ENCODE results near the gene B3GNT2. TPM values are rescaled to one million over a fixed set of nuclear protein-coding genes. Genes with fewer than 3 reads are reported as not detected.

Gene B3GNT2
- polyA plus RNA-seq, 2 donors = 13.0 to 13.5 TPM

DNA sequence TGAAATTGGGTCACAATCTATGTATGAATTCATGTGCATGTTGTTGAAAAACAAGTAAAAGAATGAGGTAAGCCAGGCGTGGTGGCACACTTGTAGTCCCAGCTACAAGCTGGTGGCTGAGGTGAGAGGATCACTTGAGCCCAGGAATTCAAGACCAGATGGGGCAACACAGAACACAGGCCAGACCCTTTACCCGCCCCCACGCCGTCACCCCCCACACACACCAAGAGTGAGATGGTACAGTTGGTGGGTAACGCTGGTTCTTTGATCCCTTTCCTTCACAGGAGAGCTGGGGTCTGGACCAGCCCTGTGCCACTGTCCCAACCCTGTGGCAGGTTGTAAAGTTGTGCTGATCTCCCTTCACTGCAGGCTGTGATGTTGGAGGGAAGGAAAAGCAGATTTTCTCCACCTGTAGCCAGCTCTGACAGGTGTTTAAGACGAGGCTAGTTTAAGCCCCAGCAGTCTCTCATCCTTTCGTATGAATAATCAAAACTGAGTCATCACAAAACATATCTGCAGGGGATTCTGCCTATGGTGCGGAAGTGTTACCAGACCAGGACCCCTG lies 13.6 kb downstream of the B3GNT2 start:
- peaks cover 3 to 18% of the 10 kb centered on the region in 2 donors for H3K4me1 ChIP-seq (ENCODE audit: control insufficient read depth in 2 of 2, insufficient read depth in 2 of 2, low read length in 1 of 2)
- no peaks in the 10 kb centered on the region for H3K9me3 ChIP-seq (ENCODE audit: control insufficient read depth in 2 of 2, insufficient read depth in 1 of 2, low read depth in 1 of 2, low read length in 1 of 2)
- peaks cover 0 to 2% of the 10 kb centered on the region in 2 donors for H3K36me3 ChIP-seq (ENCODE audit: control insufficient read depth in 2 of 2, insufficient read depth in 2 of 2, low read length in 1 of 2)
- no peaks in the 10 kb centered on the region for H3K27me3 ChIP-seq (ENCODE audit: control insufficient read depth in 1 of 2, insufficient read depth in 2 of 2, low read length in 2 of 2)
- no peak overlapping the region for H3K27ac ChIP-seq (ENCODE audit: low read depth in 2 of 2, low read length in 1 of 2)
- H3K4me3 ChIP-seq (ENCODE audit: low read depth in 1 of 2, low read length in 2 of 2) = no peak overlapping the region
- WGBS, 2 donors = 75 to 87% methylated on average over 8 of the region's 8 CpGs

DNA sequence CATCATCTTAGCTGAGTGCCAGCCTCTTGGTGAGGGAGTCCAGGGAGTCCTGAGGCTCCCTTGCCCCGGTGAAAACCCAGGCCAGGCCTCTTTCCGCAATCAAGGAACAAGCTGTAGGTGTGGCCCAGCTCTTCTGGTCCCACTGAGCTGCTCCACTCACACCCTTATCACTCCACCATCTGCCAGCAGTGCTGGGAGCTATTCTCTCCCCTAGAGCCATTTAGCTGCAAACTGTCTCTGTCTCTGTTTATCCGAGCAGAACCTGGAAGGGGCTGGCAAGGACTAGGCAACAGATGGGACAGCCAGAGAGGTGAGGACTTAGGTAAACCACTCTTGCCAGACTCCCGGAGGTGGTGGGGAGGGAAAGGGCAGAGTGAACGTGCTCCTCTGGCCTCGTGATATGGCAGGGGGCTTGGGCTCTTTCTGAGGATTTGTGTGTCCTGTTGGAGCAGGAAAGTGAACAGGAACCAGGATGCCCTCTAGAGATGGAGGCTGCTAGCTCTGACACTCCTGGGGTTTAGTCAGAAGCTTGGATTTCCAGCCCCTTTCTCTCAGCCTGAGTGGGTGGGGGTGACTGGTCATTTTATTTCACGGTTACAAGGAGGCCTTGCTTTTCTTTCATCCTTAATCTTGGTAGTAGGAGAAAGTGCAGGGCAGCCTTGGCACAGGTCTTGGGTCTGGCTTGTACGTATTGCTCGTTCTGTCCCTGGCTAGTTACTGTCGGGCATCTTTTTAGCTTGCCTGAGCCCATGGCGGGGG lies 19.6 kb downstream of the B3GNT2 start:
- Histone ChIP-seq H3K9me3 (ENCODE audit: control insufficient read depth in 2 of 2, insufficient read depth in 1 of 2, low read depth in 1 of 2, low read length in 1 of 2) (no peaks in the 10 kb centered on the region), H3K27ac (ENCODE audit: low read depth in 2 of 2, low read length in 1 of 2) (no peak overlapping the region), H3K4me1 (ENCODE audit: control insufficient read depth in 2 of 2, insufficient read depth in 2 of 2, low read length in 1 of 2) (peaks cover 2 to 11% of the 10 kb centered on the region in 2 donors), H3K36me3 (ENCODE audit: control insufficient read depth in 2 of 2, insufficient read depth in 2 of 2, low read length in 1 of 2) (peaks cover 0 to 4% of the 10 kb centered on the region in 2 donors), H3K4me3 (ENCODE audit: low read depth in 1 of 2, low read length in 2 of 2) (no peak overlapping the region), H3K27me3 (ENCODE audit: control insufficient read depth in 1 of 2, insufficient read depth in 2 of 2, low read length in 2 of 2) (no peaks in the 10 kb centered on the region)
- WGBS, 2 donors = 67 to 73% methylated on average over 11 of the region's 11 CpGs

- Histone ChIP-seq H3K27me3 (ENCODE audit: control insufficient read depth in 1 of 2, insufficient read depth in 2 of 2, low read length in 2 of 2) (no peaks in the 10 kb centered on the region), H3K9me3 (ENCODE audit: control insufficient read depth in 2 of 2, insufficient read depth in 1 of 2, low read depth in 1 of 2, low read length in 1 of 2) (no peaks in the 10 kb centered on the region), H3K4me1 (ENCODE audit: control insufficient read depth in 2 of 2, insufficient read depth in 2 of 2, low read length in 1 of 2) (peaks cover 2 to 11% of the 10 kb centered on the region in 2 donors), H3K27ac (ENCODE audit: low read depth in 2 of 2, low read length in 1 of 2) (no peak overlapping the region), H3K4me3 (ENCODE audit: low read depth in 1 of 2, low read length in 2 of 2) (no peak overlapping the region), H3K36me3 (ENCODE audit: control insufficient read depth in 2 of 2, insufficient read depth in 2 of 2, low read length in 1 of 2) (peaks cover 0 to 4% of the 10 kb centered on the region in 2 donors)
- WGBS, 2 donors = 62 to 68% methylated on average over 2 of the region's 2 CpGs
Measured at GRCh38 chr2:62216113-62216512, 20.2 kb downstream of the B3GNT2 start.

DNA sequence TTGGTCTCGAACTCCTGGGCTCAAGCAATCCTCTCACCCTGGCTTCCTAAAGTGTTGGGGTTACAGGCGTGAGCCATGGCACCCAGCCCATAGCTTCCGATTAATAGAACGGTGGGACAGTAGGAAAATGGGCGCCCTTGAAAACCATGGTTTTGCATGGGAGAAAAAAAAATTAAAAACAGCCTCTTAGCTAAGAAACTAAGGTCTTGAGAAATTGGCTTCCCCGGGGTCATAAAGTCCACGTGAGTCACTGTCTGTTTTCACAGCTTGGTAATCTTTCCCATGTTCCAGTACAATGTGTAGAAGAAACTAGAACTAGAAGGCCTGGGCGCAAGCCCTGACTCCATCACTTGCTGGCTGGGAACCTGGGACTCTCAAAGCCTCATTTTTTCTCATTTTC lies 20.7 kb downstream of the B3GNT2 start:
- Histone ChIP-seq H3K9me3 (ENCODE audit: control insufficient read depth in 2 of 2, insufficient read depth in 1 of 2, low read depth in 1 of 2, low read length in 1 of 2) (no peaks in the 10 kb centered on the region), H3K27ac (ENCODE audit: low read depth in 2 of 2, low read length in 1 of 2) (no peak overlapping the region), H3K4me3 (ENCODE audit: low read depth in 1 of 2, low read length in 2 of 2) (no peak overlapping the region), H3K36me3 (ENCODE audit: control insufficient read depth in 2 of 2, insufficient read depth in 2 of 2, low read length in 1 of 2) (peaks cover 0 to 4% of the 10 kb centered on the region in 2 donors), H3K27me3 (ENCODE audit: control insufficient read depth in 1 of 2, insufficient read depth in 2 of 2, low read length in 2 of 2) (no peaks in the 10 kb centered on the region), H3K4me1 (ENCODE audit: control insufficient read depth in 2 of 2, insufficient read depth in 2 of 2, low read length in 1 of 2) (peaks cover 2 to 11% of the 10 kb centered on the region in 2 donors)
- 74% methylated on average over 8 of the region's 8 CpGs for WGBS, 2 donors

- WGBS, 2 donors = 75 to 87% methylated on average over 10 of the region's 10 CpGs
- no peak overlapping the region for H3K4me3 ChIP-seq (ENCODE audit: low read depth in 1 of 2, low read length in 2 of 2)
- H3K27me3 ChIP-seq (ENCODE audit: control insufficient read depth in 1 of 2, insufficient read depth in 2 of 2, low read length in 2 of 2) = no peaks in the 10 kb centered on the region
- peaks cover 2 to 9% of the 10 kb centered on the region in 2 donors for H3K4me1 ChIP-seq (ENCODE audit: control insufficient read depth in 2 of 2, insufficient read depth in 2 of 2, low read length in 1 of 2)
- peak overlapping the region in 1 of 2 donors; percentile 45 for H3K27ac ChIP-seq (ENCODE audit: low read depth in 2 of 2, low read length in 1 of 2)
- H3K36me3 ChIP-seq (ENCODE audit: control insufficient read depth in 2 of 2, insufficient read depth in 2 of 2, low read length in 1 of 2) = peaks cover 0 to 2% of the 10 kb centered on the region in 2 donors
- no peaks in the 10 kb centered on the region for H3K9me3 ChIP-seq (ENCODE audit: control insufficient read depth in 2 of 2, insufficient read depth in 1 of 2, low read depth in 1 of 2, low read length in 1 of 2)
Measured at GRCh38 chr2:62217421-62217820, 21.5 kb downstream of the B3GNT2 start.

DNA sequence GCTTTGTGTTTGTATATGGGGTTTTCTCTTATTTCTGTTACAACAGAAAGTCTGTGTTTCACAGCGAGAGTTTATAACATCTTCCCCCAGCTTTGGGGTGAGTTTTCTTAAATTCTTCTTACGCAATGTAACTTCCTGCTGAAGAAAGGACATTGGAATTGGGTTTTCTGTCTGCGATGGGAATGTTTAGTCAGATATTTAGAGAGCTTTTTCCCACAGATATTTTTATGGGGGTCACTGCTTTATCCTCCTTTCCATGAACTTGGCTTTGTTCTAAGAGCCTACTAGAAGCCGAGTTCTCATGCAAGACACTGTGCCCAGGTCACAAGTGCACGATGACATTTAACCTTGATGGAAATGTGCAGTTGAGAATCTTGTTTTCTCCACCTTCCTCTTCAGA lies 22.1 kb downstream of the B3GNT2 start:
- no peaks in the 10 kb centered on the region for H3K27me3 ChIP-seq (ENCODE audit: control insufficient read depth in 1 of 2, insufficient read depth in 2 of 2, low read length in 2 of 2)
- H3K36me3 ChIP-seq (ENCODE audit: control insufficient read depth in 2 of 2, insufficient read depth in 2 of 2, low read length in 1 of 2) = peaks cover 0 to 2% of the 10 kb centered on the region in 2 donors
- H3K27ac ChIP-seq (ENCODE audit: low read depth in 2 of 2, low read length in 1 of 2) = no peak overlapping the region
- H3K4me1 ChIP-seq (ENCODE audit: control insufficient read depth in 2 of 2, insufficient read depth in 2 of 2, low read length in 1 of 2) = peaks cover 2 to 9% of the 10 kb centered on the region in 2 donors
- no peak overlapping the region for H3K4me3 ChIP-seq (ENCODE audit: low read depth in 1 of 2, low read length in 2 of 2)
- 84 to 87% methylated on average over 5 of the region's 5 CpGs for WGBS, 2 donors
- H3K9me3 ChIP-seq (ENCODE audit: control insufficient read depth in 2 of 2, insufficient read depth in 1 of 2, low read depth in 1 of 2, low read length in 1 of 2) = no peaks in the 10 kb centered on the region

DNA sequence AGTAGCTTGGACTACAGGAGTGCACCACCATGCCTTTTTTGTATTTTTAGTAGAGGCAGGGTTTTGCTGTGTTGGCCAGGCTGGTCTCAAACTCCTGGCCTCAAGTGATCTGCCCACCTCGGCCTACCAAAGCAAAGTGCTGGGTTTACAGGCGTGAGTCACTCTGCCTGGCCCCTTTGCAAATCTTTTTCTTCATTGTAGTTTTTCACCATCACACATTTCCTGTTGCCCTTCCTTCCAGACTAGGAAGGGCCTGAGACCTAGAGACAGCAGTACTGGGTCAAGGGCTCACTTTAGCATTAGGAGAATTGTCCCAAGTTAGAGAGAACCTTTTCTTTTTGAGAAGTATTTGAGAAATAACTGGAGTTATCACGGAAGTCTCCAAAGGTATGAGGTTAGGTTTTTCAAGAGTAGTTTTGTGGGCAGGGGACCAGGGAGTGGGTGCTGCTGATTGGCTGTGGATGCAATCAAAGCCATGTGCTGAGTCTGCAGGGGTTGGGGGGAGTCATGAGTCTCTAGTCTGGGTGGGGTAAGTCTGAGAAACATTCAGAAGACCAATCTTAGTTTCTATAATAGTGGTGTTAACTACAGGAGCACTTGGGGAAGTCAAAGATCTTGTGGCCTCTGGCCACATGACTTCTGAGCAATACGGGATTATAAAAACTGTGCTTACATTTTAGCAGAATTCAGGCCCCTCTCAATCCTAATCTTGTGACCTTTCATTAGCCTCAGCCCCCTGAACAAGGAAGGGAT lies 23.7 kb downstream of the B3GNT2 start:
- Histone ChIP-seq H3K27ac (ENCODE audit: low read depth in 2 of 2, low read length in 1 of 2) (peak overlapping the region; percentile 11 to 12), H3K36me3 (ENCODE audit: control insufficient read depth in 2 of 2, insufficient read depth in 2 of 2, low read length in 1 of 2) (peaks cover 0 to 2% of the 10 kb centered on the region in 2 donors), H3K27me3 (ENCODE audit: control insufficient read depth in 1 of 2, insufficient read depth in 2 of 2, low read length in 2 of 2) (no peaks in the 10 kb centered on the region), H3K9me3 (ENCODE audit: control insufficient read depth in 2 of 2, insufficient read depth in 1 of 2, low read depth in 1 of 2, low read length in 1 of 2) (no peaks in the 10 kb centered on the region), H3K4me3 (ENCODE audit: low read depth in 1 of 2, low read length in 2 of 2) (no peak overlapping the region), H3K4me1 (ENCODE audit: control insufficient read depth in 2 of 2, insufficient read depth in 2 of 2, low read length in 1 of 2) (peaks cover 2 to 4% of the 10 kb centered on the region in 2 donors)
- 68 to 88% methylated on average over 4 of the region's 4 CpGs for WGBS, 2 donors

GRCh38 chr2:62221141-62221540 lies 25.2 kb downstream of the B3GNT2 start:
- Histone ChIP-seq H3K4me1 (ENCODE audit: control insufficient read depth in 2 of 2, insufficient read depth in 2 of 2, low read length in 1 of 2) (peaks cover 0 to 2% of the 10 kb centered on the region in 2 donors), H3K27me3 (ENCODE audit: control insufficient read depth in 1 of 2, insufficient read depth in 2 of 2, low read length in 2 of 2) (no peaks in the 10 kb centered on the region), H3K4me3 (ENCODE audit: low read depth in 1 of 2, low read length in 2 of 2) (no peak overlapping the region), H3K9me3 (ENCODE audit: control insufficient read depth in 2 of 2, insufficient read depth in 1 of 2, low read depth in 1 of 2, low read length in 1 of 2) (no peaks in the 10 kb centered on the region), H3K36me3 (ENCODE audit: control insufficient read depth in 2 of 2, insufficient read depth in 2 of 2, low read length in 1 of 2) (peaks cover 3% of the 10 kb centered on the region in 2 donors), H3K27ac (ENCODE audit: low read depth in 2 of 2, low read length in 1 of 2) (no peak overlapping the region)
- WGBS, 2 donors = 30 to 39% methylated on average over 1 of the region's 1 CpG

GRCh38 chr2:62222171-62222570 lies 26.3 kb downstream of the B3GNT2 start:
- Histone ChIP-seq H3K4me3 (ENCODE audit: low read depth in 1 of 2, low read length in 2 of 2) (no peak overlapping the region), H3K27me3 (ENCODE audit: control insufficient read depth in 1 of 2, insufficient read depth in 2 of 2, low read length in 2 of 2) (no peaks in the 10 kb centered on the region), H3K27ac (ENCODE audit: low read depth in 2 of 2, low read length in 1 of 2) (no peak overlapping the region), H3K9me3 (ENCODE audit: control insufficient read depth in 2 of 2, insufficient read depth in 1 of 2, low read depth in 1 of 2, low read length in 1 of 2) (no peaks in the 10 kb centered on the region), H3K36me3 (ENCODE audit: control insufficient read depth in 2 of 2, insufficient read depth in 2 of 2, low read length in 1 of 2) (peaks cover 3% of the 10 kb centered on the region in 2 donors), H3K4me1 (ENCODE audit: control insufficient read depth in 2 of 2, insufficient read depth in 2 of 2, low read length in 1 of 2) (peaks cover 0 to 1% of the 10 kb centered on the region in 2 donors)
- 93 to 94% methylated on average over 12 of the region's 12 CpGs for WGBS, 2 donors

All from esophagus (tissue), 2 donors.